MM.1S (cell line): ENCODE measurements around the gene P2RX3.

Source experiments
- DNase-seq: peaks from one replicate; pipeline ENCODE4 v3.0.0-alpha.2; 2015
- H2AFZ ChIP-seq: fragments of 300-600 bp; sonication (generic); 2 replicates; pipeline ENCODE4 v1.6.0; 2016; ENCODE audit warnings: antibody characterized with exemption, low read length
- H3F3A ChIP-seq: fragments of 300-600 bp; sonication (generic); 2 replicates; pipeline ENCODE4 v1.6.1; 2016; ENCODE audit warnings: mild to moderate bottlenecking, antibody characterized with exemption, low read length, moderate library complexity, mixed read lengths; ENCODE audit not compliant: insufficient read depth
- H3K27ac ChIP-seq: fragments of 300-600 bp; sonication (generic); 2 replicates; pipeline ENCODE4 v1.5.1; 2016; ENCODE audit warnings: mild to moderate bottlenecking, low read length
- H3K27me3 ChIP-seq: fragments of 300-600 bp; sonication (generic); replicated peaks from 2 replicates; pipeline ENCODE4 v1.6.0; 2016; ENCODE audit warnings: low read length; ENCODE audit not compliant: insufficient read depth
- H3K36me3 ChIP-seq: fragments of 300-600 bp; sonication (generic); replicated peaks from 2 replicates; pipeline ENCODE4 v1.6.1; 2016; ENCODE audit warnings: mild to moderate bottlenecking, low read length, mixed read lengths; ENCODE audit not compliant: insufficient read depth
- H3K4me1 ChIP-seq: fragments of 300-600 bp; sonication (generic); 2 replicates; pipeline ENCODE4 v1.6.1; 2016; ENCODE audit warnings: low read length, mixed read lengths
- H3K4me2 ChIP-seq: fragments of 300-600 bp; sonication (generic); 2 replicates; pipeline ENCODE4 v1.6.0; 2016; ENCODE audit warnings: low read depth, low read length
- H3K4me3 ChIP-seq: fragments of 300-600 bp; sonication (generic); 2 replicates; pipeline ENCODE4 v1.5.1; 2016; ENCODE audit warnings: low read length, mixed read lengths
- H3K79me2 ChIP-seq: fragments of 300-600 bp; sonication (generic); 2 replicates; pipeline ENCODE4 v1.6.1; 2016; ENCODE audit warnings: mixed run types, low read length, mixed read lengths
- H3K9ac ChIP-seq: fragments of 300-600 bp; sonication (generic); 2 replicates; pipeline ENCODE4 v1.6.1; 2016; ENCODE audit warnings: low read length, mixed read lengths
- H3K9me2 ChIP-seq: fragments of 300-600 bp; sonication (generic); replicated peaks from 2 replicates; pipeline ENCODE4 v1.6.1; 2016; ENCODE audit warnings: mild to moderate bottlenecking, low read length, mixed read lengths; ENCODE audit not compliant: insufficient read depth
- H3K9me3 ChIP-seq: fragments of 300-600 bp; sonication (generic); replicated peaks from 2 replicates; pipeline ENCODE4 v1.6.1; 2016; ENCODE audit warnings: mild to moderate bottlenecking, low read length, mixed read lengths; ENCODE audit not compliant: insufficient read depth
- H4K20me1 ChIP-seq: fragments of 300-600 bp; sonication (generic); 2 replicates; pipeline ENCODE4 v1.6.1; 2016; ENCODE audit warnings: mild to moderate bottlenecking, low read length, moderate library complexity, mixed read lengths; ENCODE audit not compliant: insufficient read depth
- EZH2 ChIP-seq: fragments of 300-600 bp; sonication (generic); optimal IDR thresholded peaks from 2 replicates; pipeline ENCODE3; 2017; ENCODE audit warnings: low read depth, mild to moderate bottlenecking, antibody characterized with exemption, low read length, mixed read lengths
- EZH2phosphoT487 ChIP-seq: fragments of 300-600 bp; sonication (generic); IDR thresholded peaks from 2 replicates; pipeline ENCODE4 v1.6.1; 2018; ENCODE audit warnings: antibody characterized with exemption, low read length
- TF ChIP-seq, protein P1 (sequence below): fragments of 300-600 bp; sonication (generic); IDR thresholded peaks from 2 replicates; pipeline ENCODE4 v1.5.1; 2016; ENCODE audit warnings: antibody characterized with exemption, low read length, mixed read lengths

P2RX3 gene

DNA sequence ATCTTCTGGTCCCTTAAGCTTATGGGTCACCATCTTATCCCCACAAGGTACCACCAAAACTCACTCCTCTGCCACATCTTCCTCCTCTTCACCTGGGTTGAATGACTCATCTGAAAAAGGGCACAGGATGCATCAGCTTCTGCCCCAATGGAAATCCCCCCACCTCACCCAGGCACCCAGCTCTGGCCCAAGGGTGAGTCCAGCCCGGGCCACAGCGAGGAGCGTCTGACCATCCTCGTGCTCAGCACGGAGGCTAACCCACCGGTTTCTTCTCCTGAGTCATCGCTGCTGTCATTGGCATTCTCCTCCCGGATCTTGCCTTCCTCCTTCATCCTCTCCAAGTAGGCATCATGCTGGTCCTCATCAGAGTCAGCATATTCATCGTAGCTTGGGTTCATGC is 8.1 kb upstream of the P2RX3 start:
- DNase-seq: no peak
- peaks cover 39% of the 10 kb centered on the region for H3K4me1 ChIP-seq
- no peak overlapping the region for H3K27ac ChIP-seq
- no peaks in the 10 kb centered on the region for H4K20me1 ChIP-seq
- H3F3A ChIP-seq: peaks cover 25% of the 10 kb centered on the region
- no peak overlapping the region for H3K4me3 ChIP-seq
- H3K27me3 ChIP-seq: no peaks in the 10 kb centered on the region
- no peak overlapping the region for H3K4me2 ChIP-seq
- peaks cover 55% of the 10 kb centered on the region for H3K79me2 ChIP-seq
- no peak overlapping the region for H2AFZ ChIP-seq
- H3K36me3 ChIP-seq: peaks cover 18% of the 10 kb centered on the region
- H3K9me3 ChIP-seq: no peaks in the 10 kb centered on the region
- no peak overlapping the region for H3K9ac ChIP-seq
- TF ChIP-seq EZH2phosphoT487: no peak
- no peak for TF ChIP-seq EZH2
- TF ChIP-seq, protein P1, sequence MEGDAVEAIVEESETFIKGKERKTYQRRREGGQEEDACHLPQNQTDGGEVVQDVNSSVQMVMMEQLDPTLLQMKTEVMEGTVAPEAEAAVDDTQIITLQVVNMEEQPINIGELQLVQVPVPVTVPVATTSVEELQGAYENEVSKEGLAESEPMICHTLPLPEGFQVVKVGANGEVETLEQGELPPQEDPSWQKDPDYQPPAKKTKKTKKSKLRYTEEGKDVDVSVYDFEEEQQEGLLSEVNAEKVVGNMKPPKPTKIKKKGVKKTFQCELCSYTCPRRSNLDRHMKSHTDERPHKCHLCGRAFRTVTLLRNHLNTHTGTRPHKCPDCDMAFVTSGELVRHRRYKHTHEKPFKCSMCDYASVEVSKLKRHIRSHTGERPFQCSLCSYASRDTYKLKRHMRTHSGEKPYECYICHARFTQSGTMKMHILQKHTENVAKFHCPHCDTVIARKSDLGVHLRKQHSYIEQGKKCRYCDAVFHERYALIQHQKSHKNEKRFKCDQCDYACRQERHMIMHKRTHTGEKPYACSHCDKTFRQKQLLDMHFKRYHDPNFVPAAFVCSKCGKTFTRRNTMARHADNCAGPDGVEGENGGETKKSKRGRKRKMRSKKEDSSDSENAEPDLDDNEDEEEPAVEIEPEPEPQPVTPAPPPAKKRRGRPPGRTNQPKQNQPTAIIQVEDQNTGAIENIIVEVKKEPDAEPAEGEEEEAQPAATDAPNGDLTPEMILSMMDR: no peak
- H3K9me2 ChIP-seq: no peaks in the 10 kb centered on the region

DNA sequence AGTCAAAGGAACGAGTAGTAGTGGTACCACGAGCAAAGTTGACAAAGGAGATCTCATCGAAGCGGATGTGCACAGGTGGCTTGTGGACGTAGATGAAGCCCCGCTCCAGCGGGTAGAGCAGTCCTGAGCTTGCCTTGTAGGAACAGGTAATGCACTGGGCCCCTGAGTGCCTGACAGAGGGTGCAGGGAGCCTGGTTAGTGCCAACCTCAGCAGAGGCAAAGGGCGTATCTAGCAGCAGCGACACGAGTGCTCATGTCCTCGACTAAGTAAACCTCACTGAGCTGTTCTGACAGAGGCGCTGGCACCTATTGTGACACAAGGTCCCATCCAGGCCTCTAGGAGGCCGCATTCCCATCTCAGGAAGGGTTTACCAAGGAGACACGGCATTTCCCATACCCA is 6.4 kb upstream of the P2RX3 start:
- Histone ChIP-seq H3K9ac (no peak overlapping the region), H3K27ac (no peak overlapping the region), H3K4me1 (peaks cover 29% of the 10 kb centered on the region), H3F3A (peaks cover 11% of the 10 kb centered on the region; the same call in 1 of the 2 replicates), H3K9me2 (no peaks in the 10 kb centered on the region), H3K4me3 (no peak overlapping the region), H4K20me1 (no peaks in the 10 kb centered on the region), H3K27me3 (no peaks in the 10 kb centered on the region), H3K36me3 (peaks cover 18% of the 10 kb centered on the region), H3K4me2 (no peak overlapping the region), H3K79me2 (peaks cover 65% of the 10 kb centered on the region), H2AFZ (no peak overlapping the region), H3K9me3 (no peaks in the 10 kb centered on the region)
- TF ChIP-seq, protein P1: no peak
- TF ChIP-seq EZH2phosphoT487: no peak
- no peak for TF ChIP-seq EZH2
- no peak for DNase-seq

DNA sequence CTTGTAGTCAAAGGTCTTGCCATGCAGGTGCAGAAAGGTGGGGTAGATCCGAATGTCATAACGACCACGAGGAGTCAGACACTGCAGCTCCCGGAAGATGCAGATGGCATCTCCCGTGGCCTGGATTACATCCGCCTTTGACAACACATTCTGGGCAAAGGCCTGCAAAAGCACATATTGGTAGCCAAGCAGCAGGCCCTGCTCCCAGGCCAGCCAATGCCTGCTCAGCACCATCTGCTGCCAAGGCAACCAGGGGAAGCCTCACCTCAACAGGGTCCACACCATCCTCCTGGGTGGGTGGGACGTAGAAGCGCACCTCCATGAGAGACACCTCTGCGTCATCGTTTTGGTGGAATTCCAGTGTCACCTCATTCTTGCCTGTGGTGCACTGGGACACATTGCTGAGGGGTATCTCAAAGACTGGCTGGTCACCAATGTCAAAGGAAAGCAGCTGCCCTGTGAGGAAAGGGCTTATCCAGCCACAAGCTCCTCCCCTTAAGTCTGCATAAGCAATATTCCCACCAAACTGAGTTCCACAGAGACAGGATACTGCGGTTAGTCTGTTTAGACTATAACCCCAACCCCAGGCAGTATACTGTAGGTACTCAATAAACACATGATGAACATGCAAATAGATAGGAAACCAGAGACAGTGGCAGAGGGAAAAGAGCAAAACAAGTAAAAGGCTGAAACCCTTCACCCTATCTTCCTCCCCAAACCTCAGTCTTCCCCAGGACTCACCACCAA is 5.3 kb upstream of the P2RX3 start:
- no peak for DNase-seq
- Histone ChIP-seq H3K4me3 (no peak overlapping the region), H2AFZ (no peak overlapping the region), H4K20me1 (no peaks in the 10 kb centered on the region), H3K79me2 (peaks cover 65% of the 10 kb centered on the region), H3K9ac (no peak overlapping the region), H3K27ac (no peak overlapping the region), H3K4me1 (peaks cover 18% of the 10 kb centered on the region), H3K9me2 (no peaks in the 10 kb centered on the region), H3K4me2 (no peak overlapping the region), H3K9me3 (no peaks in the 10 kb centered on the region), H3K27me3 (no peaks in the 10 kb centered on the region), H3K36me3 (peaks cover 18% of the 10 kb centered on the region), H3F3A (0 out of 2 replicates have a peak, but pooled peaks cover under 1% of the 10 kb centered on the region)
- TF ChIP-seq EZH2phosphoT487 (no peak), EZH2 (no peak)
- TF ChIP-seq, protein P1: no peak
